Measurements from ENCODE around the gene ATP1A1.

The ATP1A1 gene

DNA sequence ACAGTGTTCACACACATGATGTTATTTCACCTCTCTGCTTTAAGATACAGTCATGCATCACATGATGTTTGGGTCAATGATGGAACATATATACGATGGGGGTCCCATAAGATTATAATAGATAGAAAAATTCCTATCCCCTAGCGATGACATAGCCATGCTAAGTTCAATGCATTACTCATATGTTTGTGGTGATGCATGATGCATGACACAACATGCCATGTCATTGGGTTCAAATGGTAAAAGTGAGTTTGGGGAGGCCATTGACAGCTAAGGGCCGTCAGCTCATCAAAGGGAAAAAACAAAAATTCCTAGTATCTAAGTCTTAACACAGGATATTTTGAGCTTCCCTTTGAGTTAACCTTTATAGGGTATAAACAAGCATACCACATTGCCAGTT is 73.6 kb downstream of the ATP1A1 start:
- FAIRE-seq, result no peak

DNA sequence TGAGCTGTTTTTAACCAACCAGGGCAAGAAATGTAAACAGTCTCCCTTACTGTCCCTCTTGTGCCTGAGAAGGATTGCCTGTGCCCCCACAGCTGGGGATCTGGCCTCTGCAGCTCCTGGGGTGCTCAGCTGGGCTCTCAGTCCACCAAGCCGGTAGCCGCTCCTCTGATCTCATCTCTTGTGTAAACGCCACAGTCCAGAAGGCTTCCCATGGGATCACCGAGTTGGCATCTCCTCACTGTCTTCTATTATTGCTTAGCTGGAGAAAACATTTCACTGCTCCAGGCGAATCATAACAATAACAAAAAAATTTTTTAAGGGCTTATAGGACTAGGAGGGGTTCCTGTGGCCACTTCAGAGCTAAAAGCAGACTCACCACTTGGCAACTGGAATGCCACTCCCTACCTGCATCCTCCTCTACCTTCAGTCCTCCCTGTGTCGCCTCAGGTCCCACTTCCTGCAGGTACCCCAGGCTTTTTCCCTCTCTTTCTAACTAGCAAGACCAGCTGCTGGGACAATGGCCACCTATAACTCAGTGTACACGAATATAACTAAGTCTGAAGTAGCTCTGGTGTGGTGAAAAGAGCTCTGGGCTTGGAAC is 75.8 kb downstream of the ATP1A1 start:
- no peak for FAIRE-seq

DNA sequence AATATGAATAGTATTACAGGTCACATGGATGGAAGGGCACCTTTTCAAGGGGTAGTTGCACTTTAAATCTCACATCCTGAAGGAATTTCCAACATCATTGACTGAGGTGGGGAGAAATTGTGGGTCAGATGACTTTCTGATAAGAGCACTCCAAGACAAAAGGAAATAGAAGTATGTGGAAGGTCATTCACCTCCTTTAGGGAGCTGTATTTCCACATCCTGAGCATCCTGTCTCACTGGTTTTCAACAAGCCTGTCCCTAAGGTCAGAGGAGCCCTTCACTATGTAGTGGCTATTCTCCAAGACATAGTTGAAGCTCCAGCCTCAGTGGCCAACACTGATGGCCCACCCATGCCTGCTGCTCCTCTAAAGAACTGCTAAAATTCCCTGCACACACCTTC is 76.5 kb downstream of the ATP1A1 start:
- no peak for FAIRE-seq

DNA sequence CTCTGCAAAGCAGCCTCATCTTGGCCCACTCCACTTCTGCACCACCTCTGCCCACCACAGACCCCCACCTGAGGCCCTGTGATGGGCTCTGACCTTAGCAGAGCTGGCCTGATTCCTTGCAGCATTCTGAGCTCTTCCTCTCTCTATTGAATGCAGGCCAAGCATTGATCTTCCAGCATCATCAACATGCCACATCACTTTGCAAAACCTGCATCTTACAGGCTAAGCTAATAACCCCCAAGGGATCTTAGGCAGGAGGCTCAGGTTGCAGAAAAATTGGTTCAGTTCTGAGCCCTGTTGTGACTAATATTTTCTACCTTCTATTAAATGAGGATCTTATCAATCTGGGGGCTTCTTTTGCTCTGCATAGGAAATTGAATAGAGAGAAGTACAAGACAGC is 78.7 kb downstream of the ATP1A1 start:
- FAIRE-seq, result no peak

DNA sequence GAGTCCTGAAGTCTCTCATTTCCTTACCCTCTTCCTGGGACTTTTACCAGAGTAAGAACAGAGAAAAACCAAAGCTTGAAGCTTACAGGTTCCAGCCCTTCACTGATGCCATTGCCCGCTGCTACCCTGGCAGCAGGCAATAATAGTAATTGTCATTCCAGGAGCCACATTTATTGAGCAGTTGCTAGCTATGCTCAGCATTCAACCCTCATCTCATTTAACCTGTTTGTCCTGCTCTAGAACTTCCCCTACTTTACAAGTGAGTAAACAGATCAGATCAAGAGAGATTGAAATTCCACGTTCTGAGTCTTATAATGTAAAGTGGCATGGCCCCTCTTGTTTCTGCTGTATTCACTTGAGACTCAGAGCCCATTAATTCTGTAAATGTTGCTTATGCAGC is 80.4 kb downstream of the ATP1A1 start:
- no peak for FAIRE-seq

DNA sequence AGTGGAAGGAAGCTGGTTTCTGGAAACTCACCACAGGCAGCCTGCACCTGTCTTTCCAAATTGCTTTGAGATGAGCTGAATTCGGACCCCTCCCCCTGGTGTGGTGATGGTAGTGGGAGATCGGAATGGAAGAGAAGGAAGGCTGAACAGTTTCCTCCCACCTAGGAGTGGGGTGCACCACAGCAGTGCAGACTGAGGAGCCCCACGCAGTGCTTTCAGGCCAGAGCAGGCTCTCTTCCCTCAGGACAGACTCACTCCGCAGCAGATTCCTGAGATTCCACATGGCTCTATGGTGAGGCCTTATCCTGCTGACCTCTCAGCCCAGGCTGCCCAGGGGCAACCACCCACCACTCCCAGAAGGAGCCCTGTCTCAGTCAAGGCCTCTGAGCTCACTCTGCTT is 80.9 kb downstream of the ATP1A1 start:
- no peak for FAIRE-seq
